Panc1 (cell line): ENCODE results near the gene MAGI2. TPM values are rescaled to one million over a fixed set of nuclear protein-coding genes. Genes with fewer than 3 reads are reported as not detected.

Source experiments
- ATAC-seq: fragments of 200-7000 bp; cut with Tn5 transposase; 2 replicates; pipeline ENCODE4 v1.9.1; 2020; ENCODE audit warnings: mild to moderate bottlenecking, moderate library complexity
- BruUV-seq: library from RNA; stranded (reverse); fragments of 400-500 nt; replicated peaks from 2 replicates; lab custom pipeline; 2021; lab: Mats Ljungman, UMichigan
- CTCF ChIA-PET: fragments of 300-600 bp; sonication (Branson Sonifier 250); formaldehyde crosslinking; loops from one replicate; lab custom pipeline; 2022; ENCODE audit warnings: antibody characterized with exemption; lab: Charles Lee
- POLR2A ChIA-PET: fragments of 300-600 bp; sonication (Branson Sonifier 250); formaldehyde crosslinking; loops from one replicate; lab custom pipeline; 2022; ENCODE audit warnings: antibody characterized with exemption; lab: Charles Lee
- DNase-seq: peaks from one replicate; pipeline ENCODE4 v3.0.0-alpha.2; 2010; ENCODE audit warnings: low read depth, low spot score
- H3K27ac ChIP-seq: 2 replicates; pipeline ENCODE4 v1.5.1; 2011; ENCODE audit warnings: mild to moderate bottlenecking, low read length, inconsistent platforms
- H3K27me3 ChIP-seq: fragments of 200-500 bp; sonication (Bioruptor generic); 2 replicates; pipeline ENCODE4 v1.6.0; 2014; ENCODE audit warnings: low read length, inconsistent platforms; ENCODE audit not compliant: control insufficient read depth, insufficient read depth
- H3K36me3 ChIP-seq: fragments of 200-500 bp; sonication (Bioruptor generic); 2 replicates; pipeline ENCODE4 v1.5.1; 2014; ENCODE audit warnings: inconsistent platforms, mild to moderate bottlenecking, low read length, moderate library complexity; ENCODE audit not compliant: control insufficient read depth, insufficient read depth
- H3K4me1 ChIP-seq: 2 replicates; pipeline ENCODE4 v1.5.1; 2011; ENCODE audit warnings: inconsistent platforms, mild to moderate bottlenecking, low read length, moderate library complexity; ENCODE audit not compliant: control insufficient read depth, insufficient read depth
- H3K4me3 ChIP-seq, 2 experiments: 2 replicates each; pipeline ENCODE4 v1.5.1; 2011 to 2012; ENCODE audit warnings: low read depth in 2 of 2, low read length in 2 of 2, mild to moderate bottlenecking in 2 of 2, inconsistent platforms in 1 of 2, moderate library complexity in 1 of 2
- H3K9me3 ChIP-seq: fragments of 200-500 bp; sonication (Bioruptor generic); 2 replicates; pipeline ENCODE4 v1.5.1; 2014; ENCODE audit warnings: low read depth, mild to moderate bottlenecking, inconsistent platforms, low read length, moderate library complexity; ENCODE audit not compliant: control insufficient read depth, insufficient read depth
- POLR2AphosphoS5 ChIP-seq: IDR thresholded peaks from 2 replicates; pipeline ENCODE4 v1.6.1; 2012; ENCODE audit warnings: mild to moderate bottlenecking, low read depth, low read length, moderate library complexity
- REST ChIP-seq, 2 experiments: IDR thresholded peaks; 2 replicates each; pipeline ENCODE4 v1.6.1; 2011 to 2012; ENCODE audit warnings: low read depth in 2 of 2, control low read depth in 1 of 2, low read length in 1 of 2, mild to moderate bottlenecking in 1 of 2, moderate library complexity in 1 of 2; ENCODE audit not compliant: insufficient read depth in 1 of 2
- SIN3A ChIP-seq: IDR thresholded peaks from 2 replicates; pipeline ENCODE4 v1.6.1; 2012; ENCODE audit warnings: low read depth, mild to moderate bottlenecking, low read length, moderate library complexity, borderline replicate concordance; ENCODE audit not compliant: insufficient read depth
- TCF7L2 ChIP-seq: IDR thresholded peaks from 2 replicates; pipeline ENCODE4 v1.6.1; 2011; ENCODE audit warnings: mild to moderate bottlenecking, low read depth, low read length, inconsistent platforms
- in situ Hi-C: cut with HindIII; loops from 2 replicates; pipeline ENCODE4 v1.10.0; 2016; ENCODE audit warnings: low sequenced_read_pairs, low pct_unique_long_range_greater_than_20kb
- intact Hi-C: fragments of 100-400 bp; cut with micrococcal nuclease; formaldehyde crosslinking; loops from one replicate; pipeline ENCODE4 v1.10.0; 2022; ENCODE audit not compliant: unreplicated experiment
- total RNA-seq: library from RNA; stranded (reverse); gene quantifications from one replicate; pipeline ENCODE4 v1.2.1, GENCODE V29; 2021; ENCODE audit not compliant: unreplicated experiment
- TF ChIP-seq, protein P1 (sequence below): fragments of 450-650 bp; IDR thresholded peaks from 2 replicates; pipeline ENCODE4 v1.5.1; 2017; ENCODE audit warnings: mild to moderate bottlenecking

Gene MAGI2
- total RNA-seq, 1 experiment from 2014 or later = 5.4 TPM

DNA sequence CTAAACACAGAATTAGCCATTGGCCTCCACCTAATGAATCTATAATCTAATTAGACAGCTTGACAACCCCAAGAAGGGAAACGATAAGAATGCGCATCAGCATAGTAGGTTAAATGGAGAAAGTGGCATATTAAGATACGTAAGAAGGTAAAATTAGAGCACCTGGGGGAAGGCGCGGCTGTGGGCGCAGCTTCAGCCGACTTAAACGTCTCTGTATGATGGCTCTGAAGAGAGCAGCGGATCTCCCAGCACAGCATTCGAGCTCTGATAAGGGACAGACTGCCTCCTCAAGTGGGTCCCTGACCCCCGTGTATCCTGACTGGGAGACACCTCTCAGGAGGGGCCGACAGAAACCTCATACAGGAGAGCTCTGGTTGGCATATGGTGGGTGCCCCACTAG lies 1136.1 kb downstream of the MAGI2 start:
- Histone ChIP-seq H3K4me1 (no peaks in the 10 kb centered on the region), H3K9me3 (no peaks in the 10 kb centered on the region), H3K36me3 (no peaks in the 10 kb centered on the region), H3K27ac (no peak overlapping the region), H3K27me3 (peaks cover 5% of the 10 kb centered on the region; the same call in 1 of the 2 replicates), H3K4me3 (no peak overlapping the region)
- TF ChIP-seq POLR2AphosphoS5 (no peak), TCF7L2 (no peak), REST (IDR thresholded peaks at IDR 0.05; ENCODE audit: insufficient read depth in 1 of 2, low read depth in 2 of 2, low read length in 1 of 2) (no peak), SIN3A (no peak)
- TF ChIP-seq, protein P1, sequence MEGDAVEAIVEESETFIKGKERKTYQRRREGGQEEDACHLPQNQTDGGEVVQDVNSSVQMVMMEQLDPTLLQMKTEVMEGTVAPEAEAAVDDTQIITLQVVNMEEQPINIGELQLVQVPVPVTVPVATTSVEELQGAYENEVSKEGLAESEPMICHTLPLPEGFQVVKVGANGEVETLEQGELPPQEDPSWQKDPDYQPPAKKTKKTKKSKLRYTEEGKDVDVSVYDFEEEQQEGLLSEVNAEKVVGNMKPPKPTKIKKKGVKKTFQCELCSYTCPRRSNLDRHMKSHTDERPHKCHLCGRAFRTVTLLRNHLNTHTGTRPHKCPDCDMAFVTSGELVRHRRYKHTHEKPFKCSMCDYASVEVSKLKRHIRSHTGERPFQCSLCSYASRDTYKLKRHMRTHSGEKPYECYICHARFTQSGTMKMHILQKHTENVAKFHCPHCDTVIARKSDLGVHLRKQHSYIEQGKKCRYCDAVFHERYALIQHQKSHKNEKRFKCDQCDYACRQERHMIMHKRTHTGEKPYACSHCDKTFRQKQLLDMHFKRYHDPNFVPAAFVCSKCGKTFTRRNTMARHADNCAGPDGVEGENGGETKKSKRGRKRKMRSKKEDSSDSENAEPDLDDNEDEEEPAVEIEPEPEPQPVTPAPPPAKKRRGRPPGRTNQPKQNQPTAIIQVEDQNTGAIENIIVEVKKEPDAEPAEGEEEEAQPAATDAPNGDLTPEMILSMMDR = no peak
- DNase-seq (no peak), ATAC-seq (no peak)
- in situ Hi-C loops (no loop called here), intact Hi-C loops (no loop called here)
- POLR2A ChIA-PET = no interaction called here
- BruUV-seq = no TSS peak
- CTCF ChIA-PET = no interaction called here

GRCh38 chr7:78316110-78316509 lies 1137.4 kb downstream of the MAGI2 start:
- intact Hi-C loops (no loop called here), in situ Hi-C loops (no loop called here)
- ChIA-PET POLR2A (no interaction called here), CTCF (no interaction called here)
- BruUV-seq = no TSS peak
- no peak overlapping the region for H3K27ac ChIP-seq
- peaks cover 5% of the 10 kb centered on the region; the same call in 1 of the 2 replicates for H3K27me3 ChIP-seq
- H3K9me3 ChIP-seq = no peaks in the 10 kb centered on the region
- no peak for DNase-seq
- TF ChIP-seq POLR2AphosphoS5 = no peak
- TF ChIP-seq SIN3A = no peak
- TF ChIP-seq TCF7L2 = no peak
- TF ChIP-seq REST (IDR thresholded peaks at IDR 0.05; ENCODE audit: insufficient read depth in 1 of 2, low read depth in 2 of 2, low read length in 1 of 2) = no peak
- TF ChIP-seq, protein P1 = no peak
- no peak for ATAC-seq
- H3K4me1 ChIP-seq = no peaks in the 10 kb centered on the region
- no peak overlapping the region for H3K4me3 ChIP-seq
- H3K36me3 ChIP-seq = no peaks in the 10 kb centered on the region
